Effector memory CD4-positive, alpha-beta T cell (primary cell): ENCODE data around the gene CREG1.

Experiments
- DNase-seq, 3 donors: peaks; one replicate each; pipeline ENCODE4 v3.0.0-alpha.2; 2020
- H3K27ac ChIP-seq: 2 replicates; pipeline ENCODE4 v1.7.0; 2013; ENCODE audit warnings: mild to moderate bottlenecking, low read length, moderate library complexity; ENCODE audit not compliant: insufficient read depth, poor library complexity, severe bottlenecking
- H3K27me3 ChIP-seq: replicated peaks from 2 replicates; pipeline ENCODE4 v1.7.0; 2013; ENCODE audit warnings: mild to moderate bottlenecking, low read length; ENCODE audit not compliant: insufficient read depth, control insufficient read depth, poor library complexity, severe bottlenecking
- H3K36me3 ChIP-seq: 2 replicates; pipeline ENCODE4 v1.7.0; 2013; ENCODE audit warnings: mild to moderate bottlenecking, low read length, moderate library complexity; ENCODE audit not compliant: control insufficient read depth, insufficient read depth
- H3K4me1 ChIP-seq: 2 replicates; pipeline ENCODE4 v1.7.0; 2013; ENCODE audit warnings: low read length, mild to moderate bottlenecking; ENCODE audit not compliant: control insufficient read depth, insufficient read depth, poor library complexity, severe bottlenecking
- H3K4me3 ChIP-seq: 2 replicates; pipeline ENCODE4 v1.7.0; 2013; ENCODE audit warnings: low read length, low read depth, mild to moderate bottlenecking; ENCODE audit not compliant: insufficient read depth, poor library complexity, severe bottlenecking
- H3K9me3 ChIP-seq: 2 replicates; pipeline ENCODE4 v1.7.0; 2013; ENCODE audit warnings: mild to moderate bottlenecking, low read length, moderate library complexity; ENCODE audit not compliant: control insufficient read depth

CREG1 gene

DNA sequence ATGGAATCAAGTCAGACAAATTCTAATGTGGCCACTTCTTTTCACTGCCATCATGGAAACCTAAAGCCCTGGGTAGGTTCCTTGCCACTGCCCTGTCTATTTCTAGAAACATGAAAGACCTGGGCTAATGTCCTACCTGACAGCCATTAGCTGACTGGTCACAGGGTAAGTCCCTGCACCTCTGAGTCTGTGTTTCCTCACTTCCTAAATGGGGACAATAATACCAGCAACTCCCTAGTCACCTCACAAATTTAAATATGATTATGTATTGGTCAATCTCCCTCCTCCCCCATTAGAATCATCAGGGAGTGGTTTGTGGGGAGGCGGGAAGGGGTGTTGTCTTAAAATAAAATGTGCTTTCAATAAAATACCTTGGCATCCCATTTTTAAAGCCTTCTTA is 2.2 kb downstream of the CREG1 start:
- Histone ChIP-seq H3K4me1 (peaks cover 10% of the 10 kb centered on the region), H3K27ac (no peak overlapping the region), H3K27me3 (no peaks in the 10 kb centered on the region), H3K4me3 (no peak overlapping the region), H3K36me3 (no peaks in the 10 kb centered on the region), H3K9me3 (no peaks in the 10 kb centered on the region)
- no peak for DNase-seq

- Histone ChIP-seq H3K4me3 (no peak overlapping the region), H3K9me3 (no peaks in the 10 kb centered on the region), H3K27me3 (no peaks in the 10 kb centered on the region), H3K4me1 (peaks cover 4% of the 10 kb centered on the region), H3K27ac (no peak overlapping the region), H3K36me3 (no peaks in the 10 kb centered on the region)
- DNase-seq, result no peak
Measured at GRCh38 chr1:167548059-167548932, 5.3 kb downstream of the CREG1 start.

- no peaks in the 10 kb centered on the region for H3K27me3 ChIP-seq
- no peak for DNase-seq
- no peaks in the 10 kb centered on the region for H3K36me3 ChIP-seq
- no peak overlapping the region for H3K27ac ChIP-seq
- H3K9me3 ChIP-seq, result no peaks in the 10 kb centered on the region
- no peaks in the 10 kb centered on the region for H3K4me1 ChIP-seq
- H3K4me3 ChIP-seq, result no peak overlapping the region
Measured at GRCh38 chr1:167546935-167547334, 6.6 kb downstream of the CREG1 start.

DNA sequence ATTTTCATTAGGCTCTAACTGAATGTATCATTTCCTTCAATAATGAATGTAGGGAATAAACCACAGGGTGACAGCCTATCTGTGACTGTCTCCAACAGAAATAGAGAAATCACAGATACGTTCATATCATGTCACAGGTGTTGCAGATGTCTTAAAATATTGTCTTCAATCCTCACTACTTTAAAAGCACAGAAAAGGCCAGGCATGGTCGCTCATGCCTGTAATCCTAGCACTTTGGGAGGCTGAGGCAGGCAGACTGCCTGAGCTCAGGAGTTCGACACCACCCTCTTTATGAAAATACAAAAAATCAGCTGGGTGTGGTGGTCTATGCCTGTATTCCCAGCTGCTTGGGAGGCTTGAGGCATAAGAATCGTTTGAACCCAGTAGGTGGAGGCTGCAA is 8.2 kb downstream of the CREG1 start:
- Histone ChIP-seq H3K27ac (no peak overlapping the region), H3K27me3 (no peaks in the 10 kb centered on the region), H3K36me3 (no peaks in the 10 kb centered on the region), H3K9me3 (no peaks in the 10 kb centered on the region), H3K4me3 (no peak overlapping the region), H3K4me1 (no peaks in the 10 kb centered on the region)
- DNase-seq, result no peak

- H3K27me3 ChIP-seq, result no peaks in the 10 kb centered on the region
- no peak overlapping the region for H3K4me3 ChIP-seq
- H3K4me1 ChIP-seq, result no peaks in the 10 kb centered on the region
- H3K36me3 ChIP-seq, result no peaks in the 10 kb centered on the region
- no peak overlapping the region for H3K27ac ChIP-seq
- DNase-seq, result no peak
- H3K9me3 ChIP-seq, result no peaks in the 10 kb centered on the region
Measured at GRCh38 chr1:167544447-167545093, 9.0 kb downstream of the CREG1 start.

GRCh38 chr1:167543199-167543990 is 10.2 kb downstream of the CREG1 start:
- H3K4me3 ChIP-seq, result no peak overlapping the region
- no peak for DNase-seq
- H3K36me3 ChIP-seq, result no peaks in the 10 kb centered on the region
- H3K27me3 ChIP-seq, result no peaks in the 10 kb centered on the region
- H3K27ac ChIP-seq, result no peak overlapping the region
- H3K4me1 ChIP-seq, result no peaks in the 10 kb centered on the region
- no peaks in the 10 kb centered on the region for H3K9me3 ChIP-seq

GRCh38 chr1:167542109-167543032 is 11.2 kb downstream of the CREG1 start:
- Histone ChIP-seq H3K4me3 (no peak overlapping the region), H3K4me1 (no peaks in the 10 kb centered on the region), H3K27me3 (no peaks in the 10 kb centered on the region), H3K36me3 (no peaks in the 10 kb centered on the region), H3K9me3 (no peaks in the 10 kb centered on the region), H3K27ac (no peak overlapping the region)
- no peak for DNase-seq

DNA sequence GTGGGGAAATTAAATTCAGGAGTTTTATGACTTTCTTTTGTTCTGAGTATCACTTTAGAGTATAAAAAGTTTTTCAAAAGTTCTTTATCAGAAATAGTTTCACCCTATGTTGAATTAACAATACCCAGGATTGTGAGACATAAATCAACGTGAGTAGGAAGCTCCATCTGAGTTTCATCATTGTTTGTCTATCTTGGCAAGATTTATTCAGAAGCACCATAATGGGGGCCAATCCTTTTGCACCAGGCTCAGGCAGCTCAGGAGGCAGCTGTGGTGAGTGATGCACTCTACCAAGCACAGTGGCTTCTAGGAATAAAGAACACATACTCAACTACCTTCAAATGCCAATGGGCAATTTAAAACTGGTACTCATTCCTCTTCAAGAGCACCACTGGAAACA is 12.0 kb downstream of the CREG1 start:
- no peak for DNase-seq
- Histone ChIP-seq H3K4me1 (no peaks in the 10 kb centered on the region), H3K4me3 (no peak overlapping the region), H3K36me3 (no peaks in the 10 kb centered on the region), H3K27me3 (no peaks in the 10 kb centered on the region), H3K9me3 (no peaks in the 10 kb centered on the region), H3K27ac (no peak overlapping the region)

DNA sequence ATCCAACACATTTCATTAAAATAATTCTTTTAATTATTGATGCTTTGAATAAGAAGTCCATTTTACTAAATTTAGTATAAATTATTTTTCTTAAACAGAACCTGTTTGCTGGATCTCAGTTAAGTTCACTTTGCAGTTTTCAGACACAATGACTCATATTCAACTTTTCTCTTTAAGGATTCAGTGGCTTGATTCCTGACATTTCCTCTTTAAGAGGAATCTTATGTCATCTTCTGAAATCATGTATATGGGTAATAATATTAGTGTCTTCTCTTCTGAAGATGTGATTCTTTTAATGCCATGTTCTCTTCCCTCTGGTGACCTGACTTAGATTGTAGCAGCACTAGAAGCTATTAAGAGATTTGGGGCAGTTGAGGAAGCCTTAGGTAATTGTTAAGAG is 12.6 kb downstream of the CREG1 start:
- Histone ChIP-seq H3K36me3 (no peaks in the 10 kb centered on the region), H3K27me3 (no peaks in the 10 kb centered on the region), H3K4me1 (no peaks in the 10 kb centered on the region), H3K27ac (no peak overlapping the region), H3K4me3 (no peak overlapping the region), H3K9me3 (no peaks in the 10 kb centered on the region)
- DNase-seq, result no peak
